OCI-LY1 (cell line): ENCODE results near the gene BCAR3.

Experiments
- H2AFZ ChIP-seq: fragments of 200-600 bp; sonication (generic), shearing (Covaris generic); 2 replicates; pipeline ENCODE4 v1.6.0; 2014; ENCODE audit warnings: antibody characterized with exemption, mild to moderate bottlenecking, low read length
- H3F3A ChIP-seq: fragments of 200-600 bp; sonication (generic), shearing (Covaris generic); 2 replicates; pipeline ENCODE4 v1.6.0; 2014; ENCODE audit warnings: mild to moderate bottlenecking, antibody characterized with exemption, low read length, moderate library complexity; ENCODE audit not compliant: insufficient read depth
- H3K27ac ChIP-seq: fragments of 200-600 bp; sonication (generic); 2 replicates; pipeline ENCODE4 v1.5.1; 2014; ENCODE audit warnings: low read length, mixed run types, mild to moderate bottlenecking, low read depth; ENCODE audit not compliant: poor library complexity, severe bottlenecking
- H3K27me3 ChIP-seq: fragments of 200-600 bp; sonication (generic); 2 replicates; pipeline ENCODE4 v1.6.0; 2014; ENCODE audit warnings: antibody characterized with exemption, mild to moderate bottlenecking, low read length, moderate library complexity; ENCODE audit not compliant: insufficient read depth
- H3K36me3 ChIP-seq: fragments of 200-600 bp; sonication (generic); 2 replicates; pipeline ENCODE4 v1.6.1; 2014; ENCODE audit warnings: mild to moderate bottlenecking, antibody characterized with exemption, low read length, moderate library complexity, mixed read lengths; ENCODE audit not compliant: insufficient read depth
- H3K4me1 ChIP-seq: fragments of 200-600 bp; sonication (generic); 2 replicates; pipeline ENCODE4 v1.5.1; 2014; ENCODE audit warnings: mild to moderate bottlenecking, low read length, moderate library complexity; ENCODE audit not compliant: insufficient read depth, severe bottlenecking
- H3K4me2 ChIP-seq: fragments of 200-600 bp; sonication (generic), shearing (Covaris generic); 2 replicates; pipeline ENCODE4 v1.6.1; 2014; ENCODE audit warnings: low read length
- H3K4me3 ChIP-seq: fragments of 200-600 bp; sonication (generic); 2 replicates; pipeline ENCODE4 v1.5.1; 2014; ENCODE audit warnings: low read length, low read depth, mild to moderate bottlenecking, mixed read lengths; ENCODE audit not compliant: poor library complexity, severe bottlenecking
- H3K79me2 ChIP-seq: fragments of 200-600 bp; shearing (Covaris generic); 2 replicates; pipeline ENCODE4 v1.6.1; 2016; ENCODE audit warnings: mixed run types, low read length, mixed read lengths; ENCODE audit not compliant: insufficient read depth
- H3K9ac ChIP-seq: fragments of 200-600 bp; sonication (generic), shearing (Covaris generic); 2 replicates; pipeline ENCODE4 v1.6.1; 2014; ENCODE audit warnings: mild to moderate bottlenecking, low read length, mixed read lengths
- H3K9me2 ChIP-seq: fragments of 200-600 bp; sonication (generic), shearing (Covaris generic); 2 replicates; pipeline ENCODE4 v1.6.1; 2014; ENCODE audit warnings: low read depth, mild to moderate bottlenecking, low read length, mixed read lengths
- H3K9me3 ChIP-seq: fragments of 200-600 bp; shearing (Covaris generic); 2 replicates; pipeline ENCODE4 v1.6.1; 2014; ENCODE audit warnings: low read length, mixed read lengths
- H4K20me1 ChIP-seq: fragments of 200-600 bp; sonication (generic), shearing (Covaris generic); 2 replicates; pipeline ENCODE4 v1.6.0; 2016; ENCODE audit warnings: mild to moderate bottlenecking, low read length; ENCODE audit not compliant: insufficient read depth
- EZH2 ChIP-seq: fragments of 200-600 bp; sonication (generic), shearing (Covaris generic); IDR thresholded peaks from 2 replicates; pipeline ENCODE4 v1.8.0; 2017; ENCODE audit warnings: borderline replicate concordance, mixed run types, mild to moderate bottlenecking, antibody characterized with exemption, low read length, moderate library complexity, mixed read lengths
- TF ChIP-seq, protein P1 (sequence below): fragments of 200-600 bp; sonication (generic), shearing (Covaris generic); IDR thresholded peaks from 2 replicates; pipeline ENCODE4 v1.5.1; 2017; ENCODE audit warnings: mild to moderate bottlenecking, antibody characterized with exemption, low read length, moderate library complexity, mixed read lengths

Gene BCAR3

DNA sequence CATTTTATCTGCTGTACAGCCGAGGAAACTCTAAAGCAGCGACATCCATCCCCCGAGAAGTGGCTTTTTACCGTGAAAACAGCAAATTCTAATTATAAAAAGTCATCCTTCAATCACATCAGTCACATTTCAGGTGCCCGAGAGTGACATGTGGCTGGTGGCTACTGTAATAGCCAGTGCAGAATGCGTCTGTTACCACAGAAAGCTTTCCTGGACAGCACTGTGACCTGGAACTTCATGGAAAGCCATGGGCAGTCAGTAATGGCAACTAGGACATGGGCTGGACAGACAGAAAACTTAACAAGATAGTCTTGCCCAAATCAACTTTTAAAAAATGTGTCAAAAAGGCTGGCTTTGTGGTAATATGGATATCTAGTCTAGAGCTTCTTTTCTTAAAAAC lies 106.6 kb downstream of the BCAR3 start:
- H2AFZ ChIP-seq = no peak overlapping the region
- H3F3A ChIP-seq = no peaks in the 10 kb centered on the region
- no peak overlapping the region for H3K4me3 ChIP-seq
- no peaks in the 10 kb centered on the region for H3K36me3 ChIP-seq
- H3K27me3 ChIP-seq = no peaks in the 10 kb centered on the region
- no peaks in the 10 kb centered on the region for H4K20me1 ChIP-seq
- H3K4me2 ChIP-seq = no peak overlapping the region
- no peaks in the 10 kb centered on the region for H3K9me3 ChIP-seq
- no peak overlapping the region for H3K9ac ChIP-seq
- no peaks in the 10 kb centered on the region for H3K4me1 ChIP-seq
- H3K27ac ChIP-seq = no peak overlapping the region
- no peaks in the 10 kb centered on the region for H3K79me2 ChIP-seq
- TF ChIP-seq, protein P1, sequence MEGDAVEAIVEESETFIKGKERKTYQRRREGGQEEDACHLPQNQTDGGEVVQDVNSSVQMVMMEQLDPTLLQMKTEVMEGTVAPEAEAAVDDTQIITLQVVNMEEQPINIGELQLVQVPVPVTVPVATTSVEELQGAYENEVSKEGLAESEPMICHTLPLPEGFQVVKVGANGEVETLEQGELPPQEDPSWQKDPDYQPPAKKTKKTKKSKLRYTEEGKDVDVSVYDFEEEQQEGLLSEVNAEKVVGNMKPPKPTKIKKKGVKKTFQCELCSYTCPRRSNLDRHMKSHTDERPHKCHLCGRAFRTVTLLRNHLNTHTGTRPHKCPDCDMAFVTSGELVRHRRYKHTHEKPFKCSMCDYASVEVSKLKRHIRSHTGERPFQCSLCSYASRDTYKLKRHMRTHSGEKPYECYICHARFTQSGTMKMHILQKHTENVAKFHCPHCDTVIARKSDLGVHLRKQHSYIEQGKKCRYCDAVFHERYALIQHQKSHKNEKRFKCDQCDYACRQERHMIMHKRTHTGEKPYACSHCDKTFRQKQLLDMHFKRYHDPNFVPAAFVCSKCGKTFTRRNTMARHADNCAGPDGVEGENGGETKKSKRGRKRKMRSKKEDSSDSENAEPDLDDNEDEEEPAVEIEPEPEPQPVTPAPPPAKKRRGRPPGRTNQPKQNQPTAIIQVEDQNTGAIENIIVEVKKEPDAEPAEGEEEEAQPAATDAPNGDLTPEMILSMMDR = no peak
- no peak for TF ChIP-seq EZH2
- H3K9me2 ChIP-seq = no peaks in the 10 kb centered on the region

DNA sequence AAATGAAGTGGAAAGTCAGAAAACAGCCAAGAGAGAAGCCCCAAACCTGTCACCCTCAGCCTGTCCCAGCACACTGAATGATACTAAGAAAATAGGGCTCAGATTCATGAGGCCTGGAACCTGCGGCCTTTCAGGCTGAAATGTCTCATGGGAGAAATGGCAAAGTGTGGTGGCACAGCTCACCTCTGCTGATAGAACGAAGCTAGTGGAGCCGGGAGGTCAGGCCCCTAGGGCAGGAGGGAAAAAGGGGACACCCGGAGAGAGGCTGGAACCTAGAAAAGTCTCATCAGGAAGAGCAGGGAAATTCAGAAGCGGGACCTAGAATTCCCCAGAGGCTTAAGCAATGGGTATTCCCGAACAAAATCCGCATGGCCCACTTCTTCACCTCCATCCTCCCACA lies 107.1 kb downstream of the BCAR3 start:
- Histone ChIP-seq H3K9me3 (no peaks in the 10 kb centered on the region), H3K4me2 (no peak overlapping the region), H3K27ac (no peak overlapping the region), H2AFZ (no peak overlapping the region), H3K9ac (no peak overlapping the region), H3K4me1 (no peaks in the 10 kb centered on the region), H3K36me3 (no peaks in the 10 kb centered on the region), H3K9me2 (no peaks in the 10 kb centered on the region), H3F3A (no peaks in the 10 kb centered on the region), H4K20me1 (no peaks in the 10 kb centered on the region), H3K79me2 (no peaks in the 10 kb centered on the region), H3K4me3 (no peak overlapping the region), H3K27me3 (no peaks in the 10 kb centered on the region)
- TF ChIP-seq, protein P1 = no peak
- no peak for TF ChIP-seq EZH2

DNA sequence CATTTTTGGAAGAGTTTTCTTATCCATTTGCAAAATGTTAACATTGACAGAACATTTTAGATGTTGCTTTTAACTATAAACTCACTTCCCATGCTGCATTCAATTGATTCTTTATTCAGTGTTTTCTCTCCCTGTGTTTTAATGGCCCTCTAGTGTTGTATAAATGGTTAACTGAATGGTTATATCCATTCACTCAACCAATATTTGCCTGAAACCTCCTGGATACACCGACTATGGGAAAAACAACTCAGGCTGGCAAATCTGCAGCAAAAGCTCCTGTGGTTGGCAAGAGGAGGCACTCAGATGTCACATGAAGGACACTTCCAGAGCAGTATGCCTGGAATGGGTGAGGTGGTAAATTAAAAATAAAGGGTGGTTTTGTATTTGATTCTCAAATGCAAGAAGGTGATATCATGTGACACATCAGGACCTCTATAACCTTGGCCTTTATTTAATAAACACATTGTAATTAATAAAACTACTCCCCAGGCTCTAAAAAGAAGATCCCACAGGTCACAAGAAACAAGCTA lies 107.6 kb downstream of the BCAR3 start:
- H3K27ac ChIP-seq = no peak overlapping the region
- H3K4me3 ChIP-seq = no peak overlapping the region
- H3K27me3 ChIP-seq = no peaks in the 10 kb centered on the region
- no peaks in the 10 kb centered on the region for H3K9me3 ChIP-seq
- H3K4me1 ChIP-seq = no peaks in the 10 kb centered on the region
- no peaks in the 10 kb centered on the region for H3F3A ChIP-seq
- no peaks in the 10 kb centered on the region for H3K9me2 ChIP-seq
- TF ChIP-seq, protein P1 = no peak
- TF ChIP-seq EZH2 = no peak
- H3K36me3 ChIP-seq = no peaks in the 10 kb centered on the region
- H2AFZ ChIP-seq = no peak overlapping the region
- no peaks in the 10 kb centered on the region for H3K79me2 ChIP-seq
- H3K9ac ChIP-seq = no peak overlapping the region
- H3K4me2 ChIP-seq = no peak overlapping the region
- H4K20me1 ChIP-seq = no peaks in the 10 kb centered on the region
